Cardiac muscle cell (in vitro differentiated cells and primary cell): ENCODE measurements around the gene CLNS1A. TPM values are rescaled to one million over a fixed set of nuclear protein-coding genes. Genes with fewer than 3 reads are reported as not detected.

ENCODE experiments used
- DNase-seq, 2 donors: peaks; one replicate each; pipeline versions ENCODE4 v3.0.0 to v3.0.0-alpha.2; 2010 to 2017; ENCODE audit warnings: low read depth in 1 of 2, low spot score in 1 of 2
- H3K27ac ChIP-seq: fragments of 200-600 bp; sonication (generic); 2 replicates; pipeline ENCODE4 v1.5.1; 2016
- H3K27me3 ChIP-seq: fragments of 200-600 bp; sonication (generic); 2 replicates; pipeline ENCODE4 v1.6.0; 2016; ENCODE audit warnings: control low read depth
- H3K36me3 ChIP-seq: fragments of 200-600 bp; sonication (generic); 2 replicates; pipeline ENCODE4 v1.5.1; 2016; ENCODE audit warnings: control low read depth
- H3K4me1 ChIP-seq: fragments of 200-600 bp; sonication (generic); 2 replicates; pipeline ENCODE4 v1.8.1; 2017; ENCODE audit warnings: low read depth, mild to moderate bottlenecking, mixed run types
- H3K4me3 ChIP-seq: fragments of 200-600 bp; sonication (generic); 2 replicates; pipeline ENCODE4 v1.5.1; 2016; ENCODE audit warnings: mild to moderate bottlenecking
- H3K9me3 ChIP-seq: fragments of 200-600 bp; sonication (generic); 2 replicates; pipeline ENCODE4 v1.5.1; 2017; ENCODE audit warnings: low read depth, mild to moderate bottlenecking, control low read depth
- polyA plus RNA-seq: library from polyadenylated mRNA; unstranded; fragments of >200 nt; fragmentation: Nextera tagmentation; extraction: Ambion mirVana; gene quantifications from 2 replicates; pipeline ENCODE4 v1.2.1, GENCODE V29; 2016
- total RNA-seq: library from RNA; depleted of rRNA; stranded (reverse); fragments of >200 nt; gene quantifications from 2 replicates; pipeline ENCODE4 v1.2.3, GENCODE V29; 2016
- TF ChIP-seq, protein P1 (sequence below): IDR thresholded peaks from 2 replicates; pipeline ENCODE4 v1.5.1; 2012; ENCODE audit warnings: low read depth, mild to moderate bottlenecking, low read length

Gene CLNS1A
- total and polyA plus RNA-seq, 2 experiments from 2014 or later: 122 to 152 TPM

DNA sequence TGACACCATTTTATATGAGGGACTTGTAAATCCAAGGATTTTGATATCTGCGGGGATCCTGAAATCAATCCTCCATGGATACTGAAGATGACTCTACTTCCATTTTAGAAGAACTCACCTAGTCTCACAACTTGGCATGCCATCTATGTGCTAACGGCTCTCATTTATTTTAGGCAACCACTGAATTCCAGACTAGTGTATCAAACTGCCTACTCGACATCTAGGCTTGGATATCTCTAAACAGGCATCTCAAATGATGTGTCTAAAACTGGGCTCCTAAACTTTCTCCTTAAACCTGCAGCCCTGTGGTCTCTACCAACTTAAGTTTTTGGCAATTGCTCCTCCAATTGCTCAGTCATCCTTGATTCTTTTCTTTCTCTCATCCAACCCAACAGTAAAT, 31.2 kb upstream of the CLNS1A start:
- no peak for DNase-seq
- Histone ChIP-seq H3K4me1 (no peaks in the 10 kb centered on the region), H3K4me3 (no peak overlapping the region), H3K36me3 (peaks cover 64% of the 10 kb centered on the region), H3K27me3 (no peaks in the 10 kb centered on the region), H3K9me3 (no peaks in the 10 kb centered on the region), H3K27ac (no peak overlapping the region)
- TF ChIP-seq, protein P1, sequence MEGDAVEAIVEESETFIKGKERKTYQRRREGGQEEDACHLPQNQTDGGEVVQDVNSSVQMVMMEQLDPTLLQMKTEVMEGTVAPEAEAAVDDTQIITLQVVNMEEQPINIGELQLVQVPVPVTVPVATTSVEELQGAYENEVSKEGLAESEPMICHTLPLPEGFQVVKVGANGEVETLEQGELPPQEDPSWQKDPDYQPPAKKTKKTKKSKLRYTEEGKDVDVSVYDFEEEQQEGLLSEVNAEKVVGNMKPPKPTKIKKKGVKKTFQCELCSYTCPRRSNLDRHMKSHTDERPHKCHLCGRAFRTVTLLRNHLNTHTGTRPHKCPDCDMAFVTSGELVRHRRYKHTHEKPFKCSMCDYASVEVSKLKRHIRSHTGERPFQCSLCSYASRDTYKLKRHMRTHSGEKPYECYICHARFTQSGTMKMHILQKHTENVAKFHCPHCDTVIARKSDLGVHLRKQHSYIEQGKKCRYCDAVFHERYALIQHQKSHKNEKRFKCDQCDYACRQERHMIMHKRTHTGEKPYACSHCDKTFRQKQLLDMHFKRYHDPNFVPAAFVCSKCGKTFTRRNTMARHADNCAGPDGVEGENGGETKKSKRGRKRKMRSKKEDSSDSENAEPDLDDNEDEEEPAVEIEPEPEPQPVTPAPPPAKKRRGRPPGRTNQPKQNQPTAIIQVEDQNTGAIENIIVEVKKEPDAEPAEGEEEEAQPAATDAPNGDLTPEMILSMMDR: no peak

DNA sequence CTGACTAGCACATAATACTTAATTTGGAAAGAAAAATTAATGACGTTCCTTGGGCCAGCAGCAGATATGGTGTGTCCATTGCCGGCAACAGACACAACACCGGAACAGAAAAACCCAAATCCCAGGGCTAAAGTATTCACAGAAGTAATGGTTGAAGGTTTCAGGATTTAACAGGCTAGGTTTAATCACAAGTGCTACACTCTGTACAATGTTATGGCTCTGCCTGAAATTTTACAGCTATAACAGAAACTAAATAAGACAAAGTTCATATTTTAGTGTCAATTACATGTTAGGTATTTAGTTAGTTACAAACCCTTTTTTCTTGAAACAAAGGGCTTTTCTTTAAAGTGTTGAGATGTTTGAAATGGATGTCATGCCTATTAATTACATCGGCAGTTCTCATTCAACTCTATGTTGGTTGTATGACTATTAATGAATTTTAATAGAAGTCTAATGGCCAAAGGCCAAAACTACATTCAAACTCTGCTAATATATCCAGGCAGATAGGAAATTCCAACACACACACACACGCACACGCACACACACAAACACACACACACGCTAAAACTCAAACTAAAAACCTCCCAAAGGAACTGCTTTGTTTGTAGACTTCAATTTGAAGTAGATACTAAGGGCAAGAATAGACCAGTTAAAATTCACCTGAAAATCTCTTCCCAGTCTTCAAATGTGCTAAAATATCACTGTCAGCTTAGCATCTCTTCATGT, 27.8 kb upstream of the CLNS1A start:
- no peak overlapping the region for H3K4me3 ChIP-seq
- no peak overlapping the region for H3K27ac ChIP-seq
- H3K36me3 ChIP-seq: peaks cover 43% of the 10 kb centered on the region
- H3K4me1 ChIP-seq: no peaks in the 10 kb centered on the region
- no peaks in the 10 kb centered on the region for H3K9me3 ChIP-seq
- no peaks in the 10 kb centered on the region for H3K27me3 ChIP-seq
- TF ChIP-seq, protein P1: no peak
- no peak for DNase-seq

DNA sequence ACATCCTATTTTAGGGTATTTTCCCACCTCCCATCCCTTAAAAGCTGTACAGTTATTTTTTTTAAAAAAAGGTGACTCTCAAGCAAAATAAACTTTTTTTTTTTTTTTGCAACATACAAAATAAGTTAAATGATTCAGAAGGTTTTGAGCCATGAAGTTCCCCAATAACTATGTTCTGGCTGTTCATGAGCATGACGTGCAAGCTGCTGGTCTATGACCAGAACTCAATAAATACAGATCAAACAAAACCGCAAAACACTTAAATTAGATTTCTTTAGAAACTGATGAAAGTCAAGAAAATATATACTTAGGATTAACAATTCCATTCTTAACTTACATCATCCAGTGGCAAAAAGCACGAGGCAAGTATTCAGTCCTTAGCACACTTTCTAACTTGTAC, 24.1 kb upstream of the CLNS1A start:
- Histone ChIP-seq H3K36me3 (peaks cover 14% of the 10 kb centered on the region), H3K4me1 (no peaks in the 10 kb centered on the region), H3K4me3 (no peak overlapping the region), H3K27me3 (no peaks in the 10 kb centered on the region), H3K9me3 (no peaks in the 10 kb centered on the region), H3K27ac (no peak overlapping the region)
- DNase-seq: no peak
- TF ChIP-seq, protein P1: no peak

DNA sequence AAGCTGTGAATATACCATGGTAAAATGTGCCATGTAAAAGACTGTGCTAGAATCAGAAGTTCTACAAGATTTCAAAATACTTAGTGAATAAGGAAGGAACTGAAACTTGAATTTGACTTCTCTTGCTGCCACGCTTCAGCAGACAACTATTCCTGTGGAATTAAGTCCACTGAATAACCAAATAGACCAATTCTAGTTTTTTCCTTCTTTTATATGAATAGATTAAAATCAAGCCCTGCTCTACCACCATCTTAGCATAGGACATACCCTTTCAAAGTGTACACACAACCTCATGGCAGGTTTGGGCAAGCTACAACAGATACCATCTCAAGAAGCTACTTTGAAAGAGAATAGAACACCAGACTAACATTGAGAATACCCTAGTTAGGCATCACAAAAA, 23.4 kb upstream of the CLNS1A start:
- Histone ChIP-seq H3K9me3 (no peaks in the 10 kb centered on the region), H3K4me3 (no peak overlapping the region), H3K27me3 (no peaks in the 10 kb centered on the region), H3K36me3 (peaks cover 8% of the 10 kb centered on the region), H3K4me1 (no peaks in the 10 kb centered on the region), H3K27ac (no peak overlapping the region)
- TF ChIP-seq, protein P1: no peak
- DNase-seq: no peak

DNA sequence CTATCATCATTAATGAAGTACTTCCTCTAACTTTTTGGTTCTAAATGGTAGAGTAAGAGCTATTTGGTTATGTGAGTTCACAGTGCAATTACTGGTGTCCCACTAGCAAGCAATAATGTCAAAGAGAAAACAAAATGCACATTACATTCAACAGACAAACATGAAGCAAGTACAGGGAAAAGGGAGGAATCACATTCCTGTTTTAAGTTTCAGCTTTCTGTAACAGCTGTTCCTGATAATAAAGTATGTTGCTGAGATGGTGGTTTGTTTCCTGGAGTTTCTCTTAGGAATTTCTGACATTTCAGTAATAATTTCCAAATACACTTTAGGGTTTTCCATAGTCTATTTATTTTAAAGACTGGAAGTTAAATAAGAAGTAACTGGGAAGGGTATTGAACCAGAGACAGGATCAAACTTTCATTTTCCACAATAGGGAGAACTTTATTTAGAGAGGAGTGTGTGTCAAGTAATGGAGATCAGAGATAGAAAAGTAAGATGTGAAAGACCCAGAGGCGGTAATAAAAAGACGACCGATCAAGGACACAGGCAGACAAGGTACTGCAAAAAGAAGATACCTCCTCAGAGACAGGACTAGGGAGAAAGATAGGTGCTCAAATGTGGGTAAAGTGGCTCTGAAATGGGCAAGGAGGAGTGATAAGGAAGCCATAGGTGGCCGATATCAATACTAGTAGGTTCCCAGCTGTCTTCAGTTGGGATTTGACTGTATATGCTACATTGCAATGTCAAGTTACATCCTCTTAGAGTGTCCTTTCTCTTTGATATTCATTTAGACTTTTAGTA, 20.8 kb upstream of the CLNS1A start:
- TF ChIP-seq, protein P1: no peak
- no peak overlapping the region for H3K27ac ChIP-seq
- DNase-seq: peak in 1 of 2 donors; percentile 53
- no peaks in the 10 kb centered on the region for H3K4me1 ChIP-seq
- H3K4me3 ChIP-seq: no peak overlapping the region
- no peaks in the 10 kb centered on the region for H3K36me3 ChIP-seq
- no peaks in the 10 kb centered on the region for H3K9me3 ChIP-seq
- H3K27me3 ChIP-seq: no peaks in the 10 kb centered on the region
